Measurements from ENCODE around the gene ITGBL1. TPM values are rescaled to one million over a fixed set of nuclear protein-coding genes. Genes with fewer than 3 reads are reported as not detected.

The ITGBL1 gene
- total and polyA plus RNA-seq, 2 experiments from 2014 or later, result 0.29 TPM; not detected in 1

DNA sequence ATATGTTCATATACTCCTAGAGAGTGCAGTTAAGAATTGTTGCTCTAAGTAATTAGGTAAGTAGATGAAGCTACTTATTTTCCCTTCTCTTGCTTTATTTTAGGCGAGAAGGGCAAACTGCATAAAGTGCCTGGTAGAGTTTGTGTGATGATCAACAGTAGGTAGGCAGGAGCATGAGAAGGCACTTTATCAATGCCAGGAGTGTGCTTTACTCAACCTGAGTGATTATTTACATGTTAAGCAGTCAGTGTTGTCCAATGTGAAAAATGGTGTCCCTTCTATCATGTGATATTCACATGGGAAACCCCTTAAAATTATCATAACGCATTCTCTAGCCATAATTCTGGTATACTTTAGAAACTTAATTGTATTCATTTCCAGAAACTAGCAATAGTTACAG is 294.0 kb downstream of the ITGBL1 start:
- peaks cover 10% of the 10 kb centered on the region for H3K4me1 Mint-ChIP-seq
- no peak for TF ChIP-seq EZH2phosphoT487 (IDR thresholded peaks at IDR 0.05; ENCODE audit: unreplicated experiment)
- no peak for TF ChIP-seq ZNF114 (CRISPR knock-in tag; IDR thresholded peaks at IDR 0.05)
- TF ChIP-seq POLR2AphosphoS5 (IDR thresholded peaks at IDR 0.05; ENCODE audit: low read depth), result no peak
- TF ChIP-seq ZNF331 (CRISPR knock-in tag; IDR thresholded peaks at IDR 0.05; ENCODE audit: low read depth), result no peak
- no peak for TF ChIP-seq NANOG (IDR thresholded peaks at IDR 0.05; ENCODE audit: borderline replicate concordance)
- TF ChIP-seq, protein P1, sequence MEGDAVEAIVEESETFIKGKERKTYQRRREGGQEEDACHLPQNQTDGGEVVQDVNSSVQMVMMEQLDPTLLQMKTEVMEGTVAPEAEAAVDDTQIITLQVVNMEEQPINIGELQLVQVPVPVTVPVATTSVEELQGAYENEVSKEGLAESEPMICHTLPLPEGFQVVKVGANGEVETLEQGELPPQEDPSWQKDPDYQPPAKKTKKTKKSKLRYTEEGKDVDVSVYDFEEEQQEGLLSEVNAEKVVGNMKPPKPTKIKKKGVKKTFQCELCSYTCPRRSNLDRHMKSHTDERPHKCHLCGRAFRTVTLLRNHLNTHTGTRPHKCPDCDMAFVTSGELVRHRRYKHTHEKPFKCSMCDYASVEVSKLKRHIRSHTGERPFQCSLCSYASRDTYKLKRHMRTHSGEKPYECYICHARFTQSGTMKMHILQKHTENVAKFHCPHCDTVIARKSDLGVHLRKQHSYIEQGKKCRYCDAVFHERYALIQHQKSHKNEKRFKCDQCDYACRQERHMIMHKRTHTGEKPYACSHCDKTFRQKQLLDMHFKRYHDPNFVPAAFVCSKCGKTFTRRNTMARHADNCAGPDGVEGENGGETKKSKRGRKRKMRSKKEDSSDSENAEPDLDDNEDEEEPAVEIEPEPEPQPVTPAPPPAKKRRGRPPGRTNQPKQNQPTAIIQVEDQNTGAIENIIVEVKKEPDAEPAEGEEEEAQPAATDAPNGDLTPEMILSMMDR (conservative IDR thresholded peaks at IDR 0.05; ENCODE audit: low read depth in 2 of 2), result no peak
- TF ChIP-seq EZH2 (IDR thresholded peaks at IDR 0.05; ENCODE audit: low read depth, unreplicated experiment), result no peak
- TF ChIP-seq, protein P2, sequence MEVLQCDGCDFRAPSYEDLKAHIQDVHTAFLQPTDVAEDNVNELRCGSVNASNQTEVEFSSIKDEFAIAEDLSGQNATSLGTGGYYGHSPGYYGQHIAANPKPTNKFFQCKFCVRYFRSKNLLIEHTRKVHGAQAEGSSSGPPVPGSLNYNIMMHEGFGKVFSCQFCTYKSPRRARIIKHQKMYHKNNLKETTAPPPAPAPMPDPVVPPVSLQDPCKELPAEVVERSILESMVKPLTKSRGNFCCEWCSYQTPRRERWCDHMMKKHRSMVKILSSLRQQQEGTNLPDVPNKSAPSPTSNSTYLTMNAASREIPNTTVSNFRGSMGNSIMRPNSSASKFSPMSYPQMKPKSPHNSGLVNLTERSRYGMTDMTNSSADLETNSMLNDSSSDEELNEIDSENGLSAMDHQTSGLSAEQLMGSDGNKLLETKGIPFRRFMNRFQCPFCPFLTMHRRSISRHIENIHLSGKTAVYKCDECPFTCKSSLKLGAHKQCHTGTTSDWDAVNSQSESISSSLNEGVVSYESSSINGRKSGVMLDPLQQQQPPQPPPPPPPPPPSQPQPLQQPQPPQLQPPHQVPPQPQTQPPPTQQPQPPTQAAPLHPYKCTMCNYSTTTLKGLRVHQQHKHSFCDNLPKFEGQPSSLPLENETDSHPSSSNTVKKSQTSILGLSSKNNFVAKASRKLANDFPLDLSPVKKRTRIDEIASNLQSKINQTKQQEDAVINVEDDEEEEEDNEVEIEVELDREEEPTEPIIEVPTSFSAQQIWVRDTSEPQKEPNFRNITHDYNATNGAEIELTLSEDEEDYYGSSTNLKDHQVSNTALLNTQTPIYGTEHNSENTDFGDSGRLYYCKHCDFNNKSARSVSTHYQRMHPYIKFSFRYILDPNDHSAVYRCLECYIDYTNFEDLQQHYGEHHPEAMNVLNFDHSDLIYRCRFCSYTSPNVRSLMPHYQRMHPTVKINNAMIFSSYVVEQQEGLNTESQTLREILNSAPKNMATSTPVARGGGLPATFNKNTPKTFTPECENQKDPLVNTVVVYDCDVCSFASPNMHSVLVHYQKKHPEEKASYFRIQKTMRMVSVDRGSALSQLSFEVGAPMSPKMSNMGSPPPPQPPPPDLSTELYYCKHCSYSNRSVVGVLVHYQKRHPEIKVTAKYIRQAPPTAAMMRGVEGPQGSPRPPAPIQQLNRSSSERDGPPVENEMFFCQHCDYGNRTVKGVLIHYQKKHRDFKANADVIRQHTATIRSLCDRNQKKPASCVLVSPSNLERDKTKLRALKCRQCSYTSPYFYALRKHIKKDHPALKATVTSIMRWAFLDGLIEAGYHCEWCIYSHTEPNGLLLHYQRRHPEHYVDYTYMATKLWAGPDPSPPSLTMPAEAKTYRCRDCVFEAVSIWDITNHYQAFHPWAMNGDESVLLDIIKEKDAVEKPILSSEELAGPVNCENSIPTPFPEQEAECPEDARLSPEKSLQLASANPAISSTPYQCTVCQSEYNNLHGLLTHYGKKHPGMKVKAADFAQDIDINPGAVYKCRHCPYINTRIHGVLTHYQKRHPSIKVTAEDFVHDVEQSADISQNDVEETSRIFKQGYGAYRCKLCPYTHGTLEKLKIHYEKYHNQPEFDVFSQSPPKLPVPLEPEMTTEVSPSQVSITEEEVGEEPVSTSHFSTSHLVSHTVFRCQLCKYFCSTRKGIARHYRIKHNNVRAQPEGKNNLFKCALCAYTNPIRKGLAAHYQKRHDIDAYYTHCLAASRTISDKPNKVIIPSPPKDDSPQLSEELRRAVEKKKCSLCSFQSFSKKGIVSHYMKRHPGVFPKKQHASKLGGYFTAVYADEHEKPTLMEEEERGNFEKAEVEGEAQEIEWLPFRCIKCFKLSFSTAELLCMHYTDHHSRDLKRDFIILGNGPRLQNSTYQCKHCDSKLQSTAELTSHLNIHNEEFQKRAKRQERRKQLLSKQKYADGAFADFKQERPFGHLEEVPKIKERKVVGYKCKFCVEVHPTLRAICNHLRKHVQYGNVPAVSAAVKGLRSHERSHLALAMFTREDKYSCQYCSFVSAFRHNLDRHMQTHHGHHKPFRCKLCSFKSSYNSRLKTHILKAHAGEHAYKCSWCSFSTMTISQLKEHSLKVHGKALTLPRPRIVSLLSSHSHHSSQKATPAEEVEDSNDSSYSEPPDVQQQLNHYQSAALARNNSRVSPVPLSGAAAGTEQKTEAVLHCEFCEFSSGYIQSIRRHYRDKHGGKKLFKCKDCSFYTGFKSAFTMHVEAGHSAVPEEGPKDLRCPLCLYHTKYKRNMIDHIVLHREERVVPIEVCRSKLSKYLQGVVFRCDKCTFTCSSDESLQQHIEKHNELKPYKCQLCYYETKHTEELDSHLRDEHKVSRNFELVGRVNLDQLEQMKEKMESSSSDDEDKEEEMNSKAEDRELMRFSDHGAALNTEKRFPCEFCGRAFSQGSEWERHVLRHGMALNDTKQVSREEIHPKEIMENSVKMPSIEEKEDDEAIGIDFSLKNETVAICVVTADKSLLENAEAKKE (CRISPR knock-in tag; IDR thresholded peaks at IDR 0.05), result no peak
- TF ChIP-seq, protein P3, sequence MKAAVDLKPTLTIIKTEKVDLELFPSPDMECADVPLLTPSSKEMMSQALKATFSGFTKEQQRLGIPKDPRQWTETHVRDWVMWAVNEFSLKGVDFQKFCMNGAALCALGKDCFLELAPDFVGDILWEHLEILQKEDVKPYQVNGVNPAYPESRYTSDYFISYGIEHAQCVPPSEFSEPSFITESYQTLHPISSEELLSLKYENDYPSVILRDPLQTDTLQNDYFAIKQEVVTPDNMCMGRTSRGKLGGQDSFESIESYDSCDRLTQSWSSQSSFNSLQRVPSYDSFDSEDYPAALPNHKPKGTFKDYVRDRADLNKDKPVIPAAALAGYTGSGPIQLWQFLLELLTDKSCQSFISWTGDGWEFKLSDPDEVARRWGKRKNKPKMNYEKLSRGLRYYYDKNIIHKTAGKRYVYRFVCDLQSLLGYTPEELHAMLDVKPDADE (IDR thresholded peaks at IDR 0.05), result no peak
- TF ChIP-seq STAT1 (IDR thresholded peaks at IDR 0.05; ENCODE audit: unreplicated experiment), result no peak
- TF ChIP-seq JUNB (IDR thresholded peaks at IDR 0.05; ENCODE audit: unreplicated experiment), result no peak
- TF ChIP-seq, protein P4, sequence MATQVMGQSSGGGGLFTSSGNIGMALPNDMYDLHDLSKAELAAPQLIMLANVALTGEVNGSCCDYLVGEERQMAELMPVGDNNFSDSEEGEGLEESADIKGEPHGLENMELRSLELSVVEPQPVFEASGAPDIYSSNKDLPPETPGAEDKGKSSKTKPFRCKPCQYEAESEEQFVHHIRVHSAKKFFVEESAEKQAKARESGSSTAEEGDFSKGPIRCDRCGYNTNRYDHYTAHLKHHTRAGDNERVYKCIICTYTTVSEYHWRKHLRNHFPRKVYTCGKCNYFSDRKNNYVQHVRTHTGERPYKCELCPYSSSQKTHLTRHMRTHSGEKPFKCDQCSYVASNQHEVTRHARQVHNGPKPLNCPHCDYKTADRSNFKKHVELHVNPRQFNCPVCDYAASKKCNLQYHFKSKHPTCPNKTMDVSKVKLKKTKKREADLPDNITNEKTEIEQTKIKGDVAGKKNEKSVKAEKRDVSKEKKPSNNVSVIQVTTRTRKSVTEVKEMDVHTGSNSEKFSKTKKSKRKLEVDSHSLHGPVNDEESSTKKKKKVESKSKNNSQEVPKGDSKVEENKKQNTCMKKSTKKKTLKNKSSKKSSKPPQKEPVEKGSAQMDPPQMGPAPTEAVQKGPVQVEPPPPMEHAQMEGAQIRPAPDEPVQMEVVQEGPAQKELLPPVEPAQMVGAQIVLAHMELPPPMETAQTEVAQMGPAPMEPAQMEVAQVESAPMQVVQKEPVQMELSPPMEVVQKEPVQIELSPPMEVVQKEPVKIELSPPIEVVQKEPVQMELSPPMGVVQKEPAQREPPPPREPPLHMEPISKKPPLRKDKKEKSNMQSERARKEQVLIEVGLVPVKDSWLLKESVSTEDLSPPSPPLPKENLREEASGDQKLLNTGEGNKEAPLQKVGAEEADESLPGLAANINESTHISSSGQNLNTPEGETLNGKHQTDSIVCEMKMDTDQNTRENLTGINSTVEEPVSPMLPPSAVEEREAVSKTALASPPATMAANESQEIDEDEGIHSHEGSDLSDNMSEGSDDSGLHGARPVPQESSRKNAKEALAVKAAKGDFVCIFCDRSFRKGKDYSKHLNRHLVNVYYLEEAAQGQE (IDR thresholded peaks at IDR 0.05; ENCODE audit: unreplicated experiment), result no peak
- TF ChIP-seq CREB1 (CRISPR knock-in tag; IDR thresholded peaks at IDR 0.05; ENCODE audit: low read depth), result no peak
- Histone ChIP-seq H3K36me3 (ENCODE audit: insufficient read depth) (no peaks in the 10 kb centered on the region), H3K4me3 (no peak overlapping the region), H3K27me3 (ENCODE audit: insufficient read depth) (no peaks in the 10 kb centered on the region), H3K4me1 (ENCODE audit: insufficient read depth) (peaks cover 4% of the 10 kb centered on the region), H3K4me2 (no peak overlapping the region), H3K9me2 (ENCODE audit: insufficient read depth) (no peaks in the 10 kb centered on the region), H3K79me2 (replicated peaks; ENCODE audit: insufficient read depth) (no peaks in the 10 kb centered on the region), H3K27ac (ENCODE audit: low read depth) (no peak overlapping the region), H3F3A (replicated peaks; ENCODE audit: low read depth) (no peaks in the 10 kb centered on the region), H4K20me1 (replicated peaks; ENCODE audit: insufficient read depth) (no peaks in the 10 kb centered on the region), H2AFZ (no peak overlapping the region)
- no peak overlapping the region for H3K4me3 Mint-ChIP-seq
- H3K27ac Mint-ChIP-seq, result no peak overlapping the region
- no peaks in the 10 kb centered on the region for H3K36me3 Mint-ChIP-seq (ENCODE audit: low read depth)
- ATAC-seq (no peak), DNase-seq (ENCODE audit: low spot score) (no peak)
- no peaks in the 10 kb centered on the region for H3K9me3 Mint-ChIP-seq
- no peaks in the 10 kb centered on the region for H3K27me3 Mint-ChIP-seq (ENCODE audit: insufficient read depth, low read depth, poor library complexity)

Measured in GM23338 (cell line).